Upper lobe of right lung (tissue), 1 donor: Measurements from ENCODE around the gene HIKESHI. TPM values are rescaled to one million over a fixed set of nuclear protein-coding genes. Genes with fewer than 3 reads are reported as not detected.
"Not testable (repeated sequence)": the region's sequence is repeated elsewhere in the genome, so short reads cannot be mapped to it uniquely, and the experiment has no call there.

ENCODE experiments used
- ATAC-seq: fragments of 200-7000 bp; cut with Tn5 transposase; one replicate; pipeline ENCODE4 v1.9.1; 2020; ENCODE audit warnings: mild to moderate bottlenecking, moderate library complexity
- DNase-seq: peaks from one replicate; pipeline ENCODE4 v3.0.0-alpha.2; 2020
- H3K27ac ChIP-seq: fragments of 200-600 bp; one replicate; pipeline ENCODE4 v1.8.0; 2022
- H3K27me3 ChIP-seq: fragments of 200-600 bp; one replicate; pipeline ENCODE4 v1.8.0; 2022; ENCODE audit warnings: mild to moderate bottlenecking
- H3K36me3 ChIP-seq: fragments of 200-600 bp; one replicate; pipeline ENCODE4 v1.8.0; 2022
- H3K4me1 ChIP-seq: fragments of 200-600 bp; one replicate; pipeline ENCODE4 v1.8.0; 2022
- H3K4me3 ChIP-seq: fragments of 200-600 bp; one replicate; pipeline ENCODE4 v1.8.0; 2022; ENCODE audit warnings: mild to moderate bottlenecking
- H3K9me3 ChIP-seq: fragments of 200-600 bp; one replicate; pipeline ENCODE4 v1.8.0; 2022
- intact Hi-C: fragments of 100-400 bp; cut with DNase I; formaldehyde crosslinking; loops from one replicate; pipeline ENCODE4 v1.11.0; 2022
- total RNA-seq: library from RNA; stranded (reverse); fragmentation: NEBNext Ultra II Directional; extraction: Animal tissue kit (Norgen Biotek cat#: 25700); gene quantifications from one replicate; pipeline ENCODE4 v1.2.1, GENCODE V29; 2021
- TF ChIP-seq, protein P1 (sequence below): fragments of 200-600 bp; IDR thresholded peaks from one replicate; pipeline ENCODE4 v1.8.0; 2022; ENCODE audit warnings: antibody characterized with exemption
- donor health status: DM: no; HTN: yes; CAD: no; lungs with severe emphysema.

The HIKESHI gene
- total RNA-seq, 1 donor from 2014 or later: 23.9 TPM

- Histone ChIP-seq H3K36me3 (peaks cover 8% of the 10 kb centered on the region), H3K9me3 (no peaks in the 10 kb centered on the region), H3K4me1 (no peaks in the 10 kb centered on the region), H3K27ac (no peak overlapping the region), H3K27me3 (no peaks in the 10 kb centered on the region), H3K4me3 (no peak overlapping the region)
- TF ChIP-seq, protein P1, sequence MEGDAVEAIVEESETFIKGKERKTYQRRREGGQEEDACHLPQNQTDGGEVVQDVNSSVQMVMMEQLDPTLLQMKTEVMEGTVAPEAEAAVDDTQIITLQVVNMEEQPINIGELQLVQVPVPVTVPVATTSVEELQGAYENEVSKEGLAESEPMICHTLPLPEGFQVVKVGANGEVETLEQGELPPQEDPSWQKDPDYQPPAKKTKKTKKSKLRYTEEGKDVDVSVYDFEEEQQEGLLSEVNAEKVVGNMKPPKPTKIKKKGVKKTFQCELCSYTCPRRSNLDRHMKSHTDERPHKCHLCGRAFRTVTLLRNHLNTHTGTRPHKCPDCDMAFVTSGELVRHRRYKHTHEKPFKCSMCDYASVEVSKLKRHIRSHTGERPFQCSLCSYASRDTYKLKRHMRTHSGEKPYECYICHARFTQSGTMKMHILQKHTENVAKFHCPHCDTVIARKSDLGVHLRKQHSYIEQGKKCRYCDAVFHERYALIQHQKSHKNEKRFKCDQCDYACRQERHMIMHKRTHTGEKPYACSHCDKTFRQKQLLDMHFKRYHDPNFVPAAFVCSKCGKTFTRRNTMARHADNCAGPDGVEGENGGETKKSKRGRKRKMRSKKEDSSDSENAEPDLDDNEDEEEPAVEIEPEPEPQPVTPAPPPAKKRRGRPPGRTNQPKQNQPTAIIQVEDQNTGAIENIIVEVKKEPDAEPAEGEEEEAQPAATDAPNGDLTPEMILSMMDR: no peak
- DNase-seq (no peak), ATAC-seq (no peak)
- intact Hi-C loops: no loop called here
These were observed 14.6 kb upstream of the HIKESHI start for GRCh38 chr11:86287468-86287796.

DNA sequence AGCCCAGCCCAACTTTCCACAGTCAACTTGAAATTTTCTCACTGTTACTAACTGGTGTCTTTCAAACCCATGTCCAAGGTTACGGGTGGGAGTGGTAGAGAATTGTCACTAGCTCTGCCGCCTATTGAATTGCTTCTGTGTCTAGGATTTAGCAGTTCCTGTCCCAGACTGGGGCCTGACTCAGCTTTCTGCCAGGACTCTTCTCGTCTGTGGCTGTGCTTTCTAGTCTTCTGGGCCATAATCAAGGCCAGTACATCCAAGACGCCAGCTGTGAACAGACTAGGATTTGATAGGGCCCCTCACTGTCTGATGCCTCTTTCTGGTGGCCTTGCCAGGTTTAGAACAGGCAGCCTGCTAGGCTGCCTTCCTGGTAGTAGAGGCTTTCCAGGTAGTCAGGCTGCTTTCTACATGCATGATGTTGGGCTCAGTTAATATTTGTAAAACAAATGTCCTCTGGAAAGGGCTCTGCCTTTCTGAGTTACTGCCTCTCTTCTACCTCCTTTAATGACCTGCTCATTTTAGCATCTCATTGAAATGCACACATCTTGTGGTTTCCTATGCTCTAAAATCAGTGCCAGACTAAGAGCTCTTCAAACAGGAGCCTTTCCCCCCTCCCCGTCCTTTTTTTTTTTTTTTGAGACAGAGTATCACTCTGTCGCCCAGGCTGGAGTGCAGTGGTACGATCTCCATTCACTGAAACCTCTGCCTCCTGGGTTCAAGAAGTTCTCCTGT, 13.1 kb upstream of the HIKESHI start:
- DNase-seq (no peak), ATAC-seq (no peak)
- TF ChIP-seq, protein P1: no peak
- peaks cover 8% of the 10 kb centered on the region for H3K36me3 ChIP-seq
- no peaks in the 10 kb centered on the region for H3K9me3 ChIP-seq
- no peak overlapping the region for H3K4me3 ChIP-seq
- H3K27ac ChIP-seq: no peak overlapping the region
- H3K4me1 ChIP-seq: no peaks in the 10 kb centered on the region
- H3K27me3 ChIP-seq: no peaks in the 10 kb centered on the region
- intact Hi-C loops: no loop called here

DNA sequence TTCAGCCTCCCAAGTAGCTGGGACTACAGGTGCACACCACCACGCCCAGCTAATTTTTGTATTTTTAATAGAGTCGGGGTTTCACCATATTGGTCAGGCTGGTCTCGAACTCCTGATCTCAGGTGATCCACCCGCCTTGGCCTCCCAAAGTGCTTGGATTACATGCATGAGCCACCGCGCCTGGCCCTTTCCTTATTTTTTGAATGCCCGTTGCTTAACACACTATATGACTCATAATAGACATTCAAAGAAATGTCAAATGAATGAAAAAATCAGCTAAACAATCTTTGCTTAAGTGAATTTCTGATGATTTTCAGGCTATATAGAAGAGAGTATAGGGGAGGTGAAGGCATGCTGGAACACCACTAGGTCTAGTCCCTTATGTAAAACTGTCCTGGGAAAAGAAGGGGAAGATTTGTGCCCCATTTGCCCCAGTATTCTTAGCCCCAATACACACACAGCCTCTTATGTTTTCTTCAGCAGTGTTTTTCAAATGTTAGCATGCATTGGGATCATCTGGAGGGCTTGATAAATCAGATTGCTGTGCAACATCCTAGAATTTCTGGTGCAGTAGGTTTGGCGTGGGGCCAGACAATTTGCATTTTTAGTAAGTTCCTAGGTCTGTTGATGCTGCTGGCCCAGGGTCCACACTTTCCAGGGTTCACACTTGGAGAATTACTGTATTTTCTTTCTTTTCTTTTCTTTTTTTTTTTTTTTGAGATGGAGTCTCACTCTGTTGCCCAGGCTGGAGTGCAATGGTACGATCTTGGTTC, 12.3 kb upstream of the HIKESHI start:
- H3K27ac ChIP-seq, intact Hi-C loops, H3K9me3 ChIP-seq, DNase-seq, H3K4me1 ChIP-seq, ATAC-seq, H3K36me3 ChIP-seq, H3K4me3 ChIP-seq, H3K27me3 ChIP-seq: not testable (repeated sequence)

- TF ChIP-seq, protein P1: peak; percentile 71
- intact Hi-C loops: no loop called here
- peak; percentile 76 for ATAC-seq
These were observed 10.4 kb upstream of the HIKESHI start for GRCh38 chr11:86291466-86292262.

GRCh38 chr11:86292912-86293616, 9.0 kb upstream of the HIKESHI start:
- H3K4me1 ChIP-seq: no peaks in the 10 kb centered on the region
- intact Hi-C loops: no loop called here
- TF ChIP-seq, protein P1: no peak
- H3K9me3 ChIP-seq: no peaks in the 10 kb centered on the region
- H3K36me3 ChIP-seq: no peaks in the 10 kb centered on the region
- no peaks in the 10 kb centered on the region for H3K27me3 ChIP-seq
- no peak overlapping the region for H3K4me3 ChIP-seq
- no peak for DNase-seq
- H3K27ac ChIP-seq: no peak overlapping the region
- no peak for ATAC-seq

More at GRCh38 chr11:86291466-86292262, 10.4 kb upstream of the HIKESHI start:
- Histone ChIP-seq H3K36me3 (no peaks in the 10 kb centered on the region), H3K9me3 (no peaks in the 10 kb centered on the region), H3K27me3 (no peaks in the 10 kb centered on the region), H3K4me1 (no peaks in the 10 kb centered on the region), H3K4me3 (no peak overlapping the region), H3K27ac (no peak overlapping the region)
- no peak for DNase-seq
